H1 (cell line): ENCODE measurements around the gene DYNLT2B. TPM values are rescaled to one million over a fixed set of nuclear protein-coding genes. Genes with fewer than 3 reads are reported as not detected.

ENCODE experiments used
- CTCF ChIA-PET: fragments of 300-600 bp; sonication (Branson Sonifier 250); formaldehyde crosslinking; loops from one replicate; lab custom pipeline; 2021; ENCODE audit not compliant: partially characterized antibody; lab: Charles Lee
- POLR2A ChIA-PET: fragments of 300-600 bp; sonication (Branson Sonifier 250); formaldehyde crosslinking; loops from one replicate; lab custom pipeline; 2021; ENCODE audit warnings: inconsistent platforms; ENCODE audit not compliant: partially characterized antibody; lab: Charles Lee
- DNase-seq, 2 experiments: peaks; one replicate each; pipeline versions ENCODE4 v3.0.0 to v3.0.0-alpha.2; 2010 to 2022; ENCODE audit warnings: low spot score in 2 of 2, low read depth in 1 of 2, mixed read lengths in 1 of 2
- FAIRE-seq: peaks from 2 replicates; lab custom pipeline; 2011; peaks lifted over from hg19 to GRCh38; lab: Jason Lieb, UNC
- H2AFZ ChIP-seq: 2 replicates; pipeline ENCODE4 v1.8.1; 2012; ENCODE audit warnings: low read length, inconsistent platforms
- H2AK5ac ChIP-seq: 2 replicates; pipeline ENCODE4 v1.6.1; 2013; ENCODE audit warnings: low read depth, low read length
- H2BK120ac ChIP-seq: replicated peaks from 2 replicates; pipeline ENCODE3; 2013; ENCODE audit warnings: low read depth, low read length, inconsistent platforms
- H2BK12ac ChIP-seq: 2 replicates; pipeline ENCODE4 v1.6.1; 2013; ENCODE audit warnings: low read depth, low read length
- H2BK15ac ChIP-seq: 2 replicates; pipeline ENCODE4 v1.6.1; 2013; ENCODE audit warnings: low read length
- H2BK20ac ChIP-seq: 2 replicates; pipeline ENCODE4 v1.6.1; 2013; ENCODE audit warnings: low read length
- H2BK5ac ChIP-seq: 2 replicates; pipeline ENCODE4 v1.6.1; 2013; ENCODE audit warnings: low read depth, low read length
- H3K14ac ChIP-seq: 2 replicates; pipeline ENCODE4 v1.6.1; 2013; ENCODE audit warnings: inconsistent platforms; ENCODE audit not compliant: insufficient read length
- H3K18ac ChIP-seq: 2 replicates; pipeline ENCODE4 v1.6.1; 2013; ENCODE audit warnings: low read length; ENCODE audit errors: extremely low read depth
- H3K23ac ChIP-seq: 2 replicates; pipeline ENCODE4 v1.6.1; 2013; ENCODE audit warnings: inconsistent platforms; ENCODE audit not compliant: insufficient read length
- H3K23me2 ChIP-seq: 2 replicates; pipeline ENCODE4 v1.6.1; 2013; ENCODE audit warnings: low read depth, low read length
- H3K27ac ChIP-seq: 2 replicates; pipeline ENCODE4 v1.6.1; 2011; ENCODE audit warnings: low read depth, low read length, inconsistent platforms
- H3K27me3 ChIP-seq, 4 experiments: replicated peaks in 1 of 4; 1 replicate in 1 of 4; 2 replicates in 3 of 4; pipeline versions ENCODE4 v1.6.1 to v1.8.1; 2011 to 2013; ENCODE audit warnings: low read length in 3 of 4, mild to moderate bottlenecking in 3 of 4, inconsistent platforms in 2 of 4, mixed read lengths in 2 of 4, moderate library complexity in 1 of 4; ENCODE audit not compliant: control insufficient read depth in 3 of 4, insufficient read depth in 3 of 4; ENCODE audit errors: extremely low read depth in 1 of 4
- H3K36me3 ChIP-seq, 4 experiments: 2 replicates each; pipeline versions ENCODE4 v1.6.1 to v1.8.1; 2011 to 2013; ENCODE audit warnings: mild to moderate bottlenecking in 4 of 4, low read length in 3 of 4, moderate library complexity in 2 of 4, control low read depth in 1 of 4, inconsistent platforms in 1 of 4; ENCODE audit not compliant: insufficient read depth in 4 of 4, control insufficient read depth in 2 of 4
- H3K4ac ChIP-seq: replicated peaks from 2 replicates; pipeline ENCODE3; 2013; ENCODE audit warnings: low read length, low read depth, mixed read lengths, inconsistent platforms; ENCODE audit not compliant: insufficient read length
- H3K4me1 ChIP-seq, 4 experiments: replicated peaks in 1 of 4; 1 replicate in 1 of 4; 2 replicates in 3 of 4; pipeline versions ENCODE4 v1.6.1 to v1.8.1; 2011 to 2013; ENCODE audit warnings: low read length in 3 of 4, inconsistent platforms in 2 of 4, mixed read lengths in 1 of 4; ENCODE audit not compliant: insufficient read depth in 4 of 4, control insufficient read depth in 3 of 4
- H3K4me2 ChIP-seq, 2 experiments: 2 replicates each; pipeline versions ENCODE4 v1.6.1 to v1.8.1; 2011 to 2013; ENCODE audit warnings: low read depth in 2 of 2, low read length in 2 of 2, control low read depth in 1 of 2, inconsistent platforms in 1 of 2, mild to moderate bottlenecking in 1 of 2; ENCODE audit not compliant: insufficient read depth in 1 of 2
- H3K4me3 ChIP-seq, 4 experiments: fragments of 200-600, 300-600 bp in 1 of 4; sonication (generic), shearing (Covaris generic), sonication (Bioruptor Twin) in 1 of 4; 2 replicates each; pipeline versions ENCODE4 v1.5.1 to v1.8.1; 2011 to 2016; ENCODE audit warnings: low read length in 4 of 4, low read depth in 3 of 4, control low read depth in 2 of 4, inconsistent platforms in 2 of 4, mild to moderate bottlenecking in 2 of 4, mixed read lengths in 1 of 4, moderate library complexity in 1 of 4; ENCODE audit not compliant: insufficient read depth in 2 of 4; ENCODE audit errors: extremely low read depth in 1 of 4
- H3K56ac ChIP-seq: replicated peaks from 2 replicates; pipeline ENCODE3; 2013; ENCODE audit warnings: low read depth, mild to moderate bottlenecking, mixed read lengths, low read length, inconsistent platforms; ENCODE audit not compliant: insufficient read length
- H3K79me1 ChIP-seq: 2 replicates; pipeline ENCODE4 v1.6.1; 2013; ENCODE audit warnings: low read depth, low read length, control low read depth
- H3K79me2 ChIP-seq, 2 experiments: 2 replicates each; pipeline versions ENCODE4 v1.6.1 to v1.8.1; 2012 to 2013; ENCODE audit warnings: low read length in 2 of 2, mild to moderate bottlenecking in 2 of 2, inconsistent platforms in 1 of 2; ENCODE audit not compliant: insufficient read depth in 2 of 2, control insufficient read depth in 1 of 2
- H3K9ac ChIP-seq, 4 experiments: replicated peaks in 1 of 4; 1 replicate in 1 of 4; 2 replicates in 3 of 4; pipeline versions ENCODE4 v1.6.1 to v1.8.1; 2011 to 2013; ENCODE audit warnings: low read depth in 3 of 4, low read length in 3 of 4, control low read depth in 2 of 4, mild to moderate bottlenecking in 2 of 4, moderate library complexity in 2 of 4, inconsistent platforms in 1 of 4; ENCODE audit errors: extremely low read depth in 1 of 4
- H3K9me3 ChIP-seq, 2 experiments: 2 replicates each; pipeline versions ENCODE4 v1.6.1 to v1.8.1; 2012 to 2013; ENCODE audit warnings: mild to moderate bottlenecking in 2 of 2, moderate library complexity in 2 of 2, control low read depth in 1 of 2, inconsistent platforms in 1 of 2, low read depth in 1 of 2, low read length in 1 of 2, mixed read lengths in 1 of 2; ENCODE audit not compliant: insufficient read depth in 2 of 2
- H4K20me1 ChIP-seq, 2 experiments: replicated peaks in 1 of 2; 2 replicates each; pipeline versions ENCODE3 to v1.8.1; 2011 to 2013; ENCODE audit warnings: inconsistent platforms in 2 of 2, low read length in 2 of 2, mild to moderate bottlenecking in 1 of 2; ENCODE audit not compliant: insufficient read depth in 2 of 2, control insufficient read depth in 1 of 2
- H4K5ac ChIP-seq: 2 replicates; pipeline ENCODE4 v1.6.1; 2013; ENCODE audit warnings: low read length, low read depth, mixed read lengths, inconsistent platforms; ENCODE audit not compliant: insufficient read length
- H4K8ac ChIP-seq: 2 replicates; pipeline ENCODE4 v1.8.0; 2013; ENCODE audit warnings: mild to moderate bottlenecking, moderate library complexity, low read length, inconsistent platforms; ENCODE audit not compliant: insufficient read depth; ENCODE audit errors: extremely low read depth
- H4K91ac ChIP-seq: replicated peaks from 2 replicates; pipeline ENCODE3; 2013; ENCODE audit warnings: low read length, mixed read lengths, inconsistent platforms; ENCODE audit not compliant: insufficient read length
- SP1 ChIP-seq: IDR thresholded peaks from 2 replicates; pipeline ENCODE4 v1.6.1; 2011; ENCODE audit warnings: low read depth, low read length
- SUZ12 ChIP-seq: fragments of 200-600 bp; sonication (generic); IDR thresholded peaks from 2 replicates; pipeline ENCODE4 v1.6.1; 2012; ENCODE audit warnings: mild to moderate bottlenecking, inconsistent platforms, low read length, moderate library complexity, mixed read lengths
- WGBS, 2 experiments: shearing (Covaris generic) in 1 of 2; methylation state at CpG; one replicate each; pipeline versions ENCODE4 v1.1.6 to v1.1.7; 2013 to 2015; ENCODE audit warnings: low lambda C conversion rate in 2 of 2, mixed read lengths in 2 of 2, inconsistent platforms in 1 of 2, low coverage in 1 of 2, missing lambda C conversion rate in 1 of 2; ENCODE audit not compliant: insufficient replicate concordance in 2 of 2, insufficient coverage in 1 of 2, insufficient read length in 1 of 2; ENCODE audit errors: extremely low coverage in 1 of 2, missing lambda C conversion rate in 1 of 2; 5-methylcytosine and 5-hydroxymethylcytosine counted together
- polyA plus RNA-seq, 7 experiments: library from polyadenylated mRNA; depleted of rRNA in 3 of 7; stranded (reverse) in 5 of 7; unstranded in 2 of 7; fragments of >200 nt in 5 of 7; fragments of 200-250 nt in 2 of 7; gene quantifications; 1 replicate in 5 of 7; 2 replicates in 1 of 7; 4 replicates in 1 of 7; pipeline versions ENCODE4 v1.2.1 to v1.2.3, GENCODE V29; 2011 to 2013; ENCODE audit warnings: missing spikeins in 2 of 7, mixed read lengths in 2 of 7
- total RNA-seq: library from RNA; stranded (reverse); fragmentation: NEBNext Ultra II Directional; extraction: Animal tissue kit (Norgen Biotek cat#: 25700); gene quantifications from 2 replicates; pipeline ENCODE4 v1.2.1, GENCODE V29; 2021

Gene DYNLT2B
- total and polyA plus RNA-seq, 2 of the 8 experiments (the other 6 are each of a cell fraction or from before 2014, with no cell fraction given): 10.9 to 22.2 TPM

DNA sequence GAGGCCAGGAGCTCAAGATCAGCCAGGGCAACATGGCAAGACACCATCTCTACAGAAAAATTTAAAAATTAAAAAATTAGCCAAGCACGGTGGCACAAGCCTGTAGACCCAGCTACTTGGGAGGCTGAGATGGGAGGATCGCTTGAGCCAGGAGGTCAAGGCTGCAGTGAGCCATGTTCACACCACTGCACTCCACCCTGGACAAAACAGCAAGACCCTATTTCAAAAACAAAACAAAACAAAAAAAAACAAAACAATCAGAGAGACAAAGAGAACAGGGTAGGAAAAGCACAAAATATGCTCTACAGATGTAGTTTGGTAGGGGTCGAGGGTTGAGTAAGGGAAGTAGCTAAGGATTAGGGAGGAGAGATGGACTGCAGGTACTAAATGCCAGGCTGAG lies 3.4 kb downstream of the DYNLT2B start:
- ChIA-PET POLR2A (interaction anchor here (0.9 kb wide), 1 partner anchor 27 kb away, joined by 3 read pairs; the partner anchor contains the start of gene PCYT1A), CTCF (interaction anchor here (4.2 kb wide), 1 partner anchor 10 kb away, joined by 19 read pairs; no protein-coding TSS in a partner anchor)
- H2AK5ac ChIP-seq: no peak overlapping the region
- no peak overlapping the region for H3K27ac ChIP-seq
- no peak overlapping the region for H3K14ac ChIP-seq
- DNase-seq (no peak), FAIRE-seq (no peak)
- H4K91ac ChIP-seq: no peak overlapping the region
- H2BK120ac ChIP-seq: no peak overlapping the region
- H3K18ac ChIP-seq: no peak overlapping the region
- H4K20me1 ChIP-seq: no peaks in the 10 kb centered on the region
- no peaks in the 10 kb centered on the region for H3K4me1 ChIP-seq
- H3K27me3 ChIP-seq: no peaks in the 10 kb centered on the region
- no peak overlapping the region for H3K56ac ChIP-seq
- H2BK15ac ChIP-seq: no peak overlapping the region
- peaks cover 4% of the 10 kb centered on the region; the same call in 1 of the 2 replicates for H3K23me2 ChIP-seq
- no peak overlapping the region for H3K4ac ChIP-seq
- no peak overlapping the region for H2BK5ac ChIP-seq
- no peak overlapping the region for H3K4me3 ChIP-seq
- no peak overlapping the region for H2BK20ac ChIP-seq
- H3K9ac ChIP-seq: no peak overlapping the region
- no peak overlapping the region for H4K8ac ChIP-seq
- H3K4me2 ChIP-seq: no peak overlapping the region
- H3K79me1 ChIP-seq: no peaks in the 10 kb centered on the region
- H2BK12ac ChIP-seq: no peak overlapping the region
- no peak overlapping the region for H4K5ac ChIP-seq
- H3K79me2 ChIP-seq: no peaks in the 10 kb centered on the region
- H3K23ac ChIP-seq: no peak overlapping the region
- WGBS, 2 experiments: 99% methylated on average over 3 of the region's 3 CpGs; no CpG with 5 or more reads in 1 of the 2 experiments
- H2AFZ ChIP-seq: no peak overlapping the region
- H3K9me3 ChIP-seq: no peaks in the 10 kb centered on the region
- peaks cover 0 to 3% (median 0%) of the 10 kb centered on the region in 4 experiments; a peak in 2 of 8 replicates for H3K36me3 ChIP-seq
- no peak for TF ChIP-seq SUZ12
- TF ChIP-seq SP1: no peak
